WTC11 (cell line): ENCODE data around the gene EIF4ENIF1. TPM values are rescaled to one million over a fixed set of nuclear protein-coding genes. Genes with fewer than 3 reads are reported as not detected.
A peak's percentile ranks its signal among the peaks of the same experiment; 100 is the strongest.

Experiments
- ATAC-seq: fragments of 200-7000 bp; cut with Tn5 transposase; 2 replicates; pipeline ENCODE4 v1.10.0; 2021; ENCODE audit warnings: mild to moderate bottlenecking, moderate library complexity
- CTCF ChIA-PET: fragments of 300-600 bp; sonication (Branson Sonifier 250); formaldehyde crosslinking; loops from one replicate; lab custom pipeline; 2021; ENCODE audit warnings: antibody characterized with exemption; lab: Charles Lee
- POLR2A ChIA-PET: fragments of 350-600 bp; sonication (Branson Sonifier 250); formaldehyde crosslinking; loops from one replicate; lab custom pipeline; 2021; ENCODE audit warnings: antibody characterized with exemption; lab: Charles Lee
- DNase-seq: peaks from one replicate; pipeline ENCODE4 v3.0.0; 2021; ENCODE audit warnings: low spot score
- H3K27ac Mint-ChIP-seq: 2 replicates; pipeline ENCODE4 v1.8.0; 2021; ENCODE audit warnings: mixed read lengths
- H3K27me3 Mint-ChIP-seq: 2 replicates; pipeline ENCODE4 v1.8.0; 2021; ENCODE audit warnings: low read depth, mild to moderate bottlenecking, moderate library complexity, mixed read lengths
- H3K36me3 Mint-ChIP-seq: 2 replicates; pipeline ENCODE4 v1.8.0; 2021; ENCODE audit warnings: mixed read lengths
- H3K4me1 Mint-ChIP-seq: 2 replicates; pipeline ENCODE4 v1.8.0; 2022; ENCODE audit warnings: mixed read lengths
- H3K4me3 Mint-ChIP-seq: 2 replicates; pipeline ENCODE4 v1.8.0; 2021; ENCODE audit warnings: mild to moderate bottlenecking, moderate library complexity, mixed read lengths
- H3K9me3 Mint-ChIP-seq: 2 replicates; pipeline ENCODE4 v1.8.0; 2021; ENCODE audit warnings: mixed read lengths
- AR ChIP-seq: fragments of 250-450 bp; sonication (Bioruptor Pico); IDR thresholded peaks from 2 replicates; pipeline ENCODE4 v1.9.0; 2021; ENCODE audit warnings: mild to moderate bottlenecking
- ATF1 ChIP-seq: sonication (generic); formaldehyde crosslinking; IDR thresholded peaks from 2 replicates; pipeline ENCODE4 v1.8.1; 2023; ENCODE audit warnings: mild to moderate bottlenecking, moderate library complexity, missing genetic modification reagents
- CREM ChIP-seq: sonication (generic); formaldehyde crosslinking; IDR thresholded peaks from 2 replicates; pipeline ENCODE4 v1.8.1; 2022; ENCODE audit warnings: mild to moderate bottlenecking, missing genetic modification reagents, moderate library complexity
- EMX1 ChIP-seq: fragments of 250-450 bp; sonication (Bioruptor Pico); IDR thresholded peaks from 2 replicates; pipeline ENCODE4 v1.8.0; 2021; ENCODE audit warnings: mild to moderate bottlenecking
- FOXP1 ChIP-seq: sonication (generic); formaldehyde crosslinking; IDR thresholded peaks from 2 replicates; pipeline ENCODE4 v1.8.0; 2022; ENCODE audit warnings: missing genetic modification reagents, mild to moderate bottlenecking, moderate library complexity, borderline replicate concordance
- GABPB1 ChIP-seq: sonication (generic); formaldehyde crosslinking; IDR thresholded peaks from 2 replicates; pipeline ENCODE4 v1.8.1; 2023; ENCODE audit warnings: mild to moderate bottlenecking, missing genetic modification reagents
- GRHL2 ChIP-seq: fragments of 250-450 bp; sonication (Bioruptor Pico); IDR thresholded peaks from 2 replicates; pipeline ENCODE4 v1.8.0; 2022; ENCODE audit warnings: mild to moderate bottlenecking, moderate library complexity; ENCODE audit not compliant: insufficient replicate concordance, severe bottlenecking
- NFYB ChIP-seq: sonication (generic); formaldehyde crosslinking; conservative IDR thresholded peaks from 2 replicates; pipeline ENCODE4 v1.8.0; 2022; ENCODE audit warnings: low read depth, missing genetic modification reagents
- NR1H2 ChIP-seq: sonication (generic); formaldehyde crosslinking; IDR thresholded peaks from 2 replicates; pipeline ENCODE4 v1.9.0; 2021; ENCODE audit warnings: mild to moderate bottlenecking, moderate library complexity, missing genetic modification reagents
- NR2C2 ChIP-seq: sonication (generic); formaldehyde crosslinking; IDR thresholded peaks from 2 replicates; pipeline ENCODE4 v1.8.0; 2022; ENCODE audit warnings: mild to moderate bottlenecking, missing genetic modification reagents
- RELA ChIP-seq: sonication (generic); formaldehyde crosslinking; IDR thresholded peaks from 2 replicates; pipeline ENCODE4 v1.8.1; 2022; ENCODE audit warnings: missing genetic modification reagents, mild to moderate bottlenecking, borderline replicate concordance
- SP1 ChIP-seq: sonication (generic); formaldehyde crosslinking; conservative IDR thresholded peaks from 2 replicates; pipeline ENCODE4 v1.8.1; 2022; ENCODE audit warnings: missing genetic modification reagents
- TEAD1 ChIP-seq: sonication (generic); formaldehyde crosslinking; IDR thresholded peaks from 2 replicates; pipeline ENCODE4 v1.8.0; 2022; ENCODE audit warnings: mild to moderate bottlenecking, missing genetic modification reagents
- TP53 ChIP-seq: sonication (generic); formaldehyde crosslinking; IDR thresholded peaks from 2 replicates; pipeline ENCODE4 v1.8.1; 2023; ENCODE audit warnings: mild to moderate bottlenecking, missing genetic modification reagents
- ZBTB43 ChIP-seq: sonication (generic); formaldehyde crosslinking; IDR thresholded peaks from 2 replicates; pipeline ENCODE4 v1.8.1; 2023; ENCODE audit warnings: mild to moderate bottlenecking, missing genetic modification reagents
- ZMAT4 ChIP-seq: fragments of 250-450 bp; sonication (Bioruptor Pico); IDR thresholded peaks from 2 replicates; pipeline ENCODE4 v1.9.0; 2021; ENCODE audit warnings: mild to moderate bottlenecking
- ZNF232 ChIP-seq: sonication (generic); formaldehyde crosslinking; IDR thresholded peaks from 2 replicates; pipeline ENCODE4 v1.8.0; 2022; ENCODE audit warnings: mild to moderate bottlenecking, missing genetic modification reagents
- total RNA-seq: library from RNA; stranded (reverse); gene quantifications from 3 replicates; pipeline ENCODE4 v1.2.3, GENCODE V29; 2021
- TF ChIP-seq, protein P1 (sequence below): sonication (generic); formaldehyde crosslinking; IDR thresholded peaks from 2 replicates; pipeline ENCODE4 v1.8.0; 2022; ENCODE audit warnings: mild to moderate bottlenecking, missing genetic modification reagents
- TF ChIP-seq, protein P2 (sequence below): sonication (generic); formaldehyde crosslinking; IDR thresholded peaks from 2 replicates; pipeline ENCODE4 v1.8.0; 2022; ENCODE audit warnings: mild to moderate bottlenecking, missing genetic modification reagents
- TF ChIP-seq, protein P3 (sequence below): sonication (generic); formaldehyde crosslinking; IDR thresholded peaks from 2 replicates; pipeline ENCODE4 v1.8.0; 2022; ENCODE audit warnings: mild to moderate bottlenecking, missing genetic modification reagents
- TF ChIP-seq, protein P4 (sequence below): sonication (generic); formaldehyde crosslinking; IDR thresholded peaks from 2 replicates; pipeline ENCODE4 v1.8.1; 2023; ENCODE audit warnings: mild to moderate bottlenecking, missing genetic modification reagents, moderate library complexity
- TF ChIP-seq, protein P5 (sequence below): sonication (generic); formaldehyde crosslinking; IDR thresholded peaks from 2 replicates; pipeline ENCODE4 v1.8.1; 2022; ENCODE audit warnings: mild to moderate bottlenecking, moderate library complexity, missing genetic modification reagents
- TF ChIP-seq, protein P6 (sequence below): sonication (generic); formaldehyde crosslinking; IDR thresholded peaks from 2 replicates; pipeline ENCODE4 v1.8.0; 2023; ENCODE audit warnings: mild to moderate bottlenecking, missing genetic modification reagents

The EIF4ENIF1 gene
- total RNA-seq, 1 experiment from 2014 or later = 22.8 TPM

GRCh38 chr22:31399211-31400022 is 90.2 kb downstream of the EIF4ENIF1 start, which contains the start of gene DRG1 (continued):
- no peak for TF ChIP-seq AR
- TF ChIP-seq NR1H2 = no peak
- TF ChIP-seq, protein P1, sequence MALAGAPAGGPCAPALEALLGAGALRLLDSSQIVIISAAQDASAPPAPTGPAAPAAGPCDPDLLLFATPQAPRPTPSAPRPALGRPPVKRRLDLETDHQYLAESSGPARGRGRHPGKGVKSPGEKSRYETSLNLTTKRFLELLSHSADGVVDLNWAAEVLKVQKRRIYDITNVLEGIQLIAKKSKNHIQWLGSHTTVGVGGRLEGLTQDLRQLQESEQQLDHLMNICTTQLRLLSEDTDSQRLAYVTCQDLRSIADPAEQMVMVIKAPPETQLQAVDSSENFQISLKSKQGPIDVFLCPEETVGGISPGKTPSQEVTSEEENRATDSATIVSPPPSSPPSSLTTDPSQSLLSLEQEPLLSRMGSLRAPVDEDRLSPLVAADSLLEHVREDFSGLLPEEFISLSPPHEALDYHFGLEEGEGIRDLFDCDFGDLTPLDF (CRISPR knock-in tag) = no peak
- TF ChIP-seq SP1 (CRISPR knock-in tag) = peak; percentile 92
- TF ChIP-seq TEAD1 = peak; percentile 78
- no peak for TF ChIP-seq TP53 (CRISPR knock-in tag)
- TF ChIP-seq, protein P2, sequence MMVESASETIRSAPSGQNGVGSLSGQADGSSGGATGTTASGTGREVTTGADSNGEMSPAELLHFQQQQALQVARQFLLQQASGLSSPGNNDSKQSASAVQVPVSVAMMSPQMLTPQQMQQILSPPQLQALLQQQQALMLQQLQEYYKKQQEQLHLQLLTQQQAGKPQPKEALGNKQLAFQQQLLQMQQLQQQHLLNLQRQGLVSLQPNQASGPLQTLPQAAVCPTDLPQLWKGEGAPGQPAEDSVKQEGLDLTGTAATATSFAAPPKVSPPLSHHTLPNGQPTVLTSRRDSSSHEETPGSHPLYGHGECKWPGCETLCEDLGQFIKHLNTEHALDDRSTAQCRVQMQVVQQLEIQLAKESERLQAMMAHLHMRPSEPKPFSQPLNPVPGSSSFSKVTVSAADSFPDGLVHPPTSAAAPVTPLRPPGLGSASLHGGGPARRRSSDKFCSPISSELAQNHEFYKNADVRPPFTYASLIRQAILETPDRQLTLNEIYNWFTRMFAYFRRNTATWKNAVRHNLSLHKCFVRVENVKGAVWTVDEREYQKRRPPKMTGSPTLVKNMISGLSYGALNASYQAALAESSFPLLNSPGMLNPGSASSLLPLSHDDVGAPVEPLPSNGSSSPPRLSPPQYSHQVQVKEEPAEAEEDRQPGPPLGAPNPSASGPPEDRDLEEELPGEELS (CRISPR knock-in tag) = peak; percentile 33; the same call in 1 of the 2 replicates
- no peak for TF ChIP-seq NFYB (CRISPR knock-in tag)
- 0 out of 2 replicates have a peak, but pooled peaks have one; percentile 14 for TF ChIP-seq CREM
- peak; percentile 61; the same call in 1 of the 2 replicates for TF ChIP-seq NR2C2 (CRISPR knock-in tag)
- no peak for TF ChIP-seq ATF1 (CRISPR knock-in tag)
- no peak for TF ChIP-seq GRHL2 (CRISPR knock-in tag)
- TF ChIP-seq, protein P3, sequence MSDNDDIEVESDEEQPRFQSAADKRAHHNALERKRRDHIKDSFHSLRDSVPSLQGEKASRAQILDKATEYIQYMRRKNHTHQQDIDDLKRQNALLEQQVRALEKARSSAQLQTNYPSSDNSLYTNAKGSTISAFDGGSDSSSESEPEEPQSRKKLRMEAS (CRISPR knock-in tag) = peak; percentile 76
- TF ChIP-seq ZNF232 (CRISPR knock-in tag) = peak; percentile 37; the same call in 1 of the 2 replicates

- H3K9me3 Mint-ChIP-seq = peaks cover 6% of the 10 kb centered on the region
- ATAC-seq (no peak), DNase-seq (no peak)
- peaks cover 3% of the 10 kb centered on the region; the same call in 1 of the 2 replicates for H3K27me3 Mint-ChIP-seq
- no peak overlapping the region; the same call in 1 of the 2 replicates for H3K4me3 Mint-ChIP-seq
- H3K36me3 Mint-ChIP-seq = peaks cover 14% of the 10 kb centered on the region
- no peak overlapping the region for H3K27ac Mint-ChIP-seq
- peaks cover 11% of the 10 kb centered on the region for H3K4me1 Mint-ChIP-seq
- POLR2A ChIA-PET = interaction anchor here (0.7 kb wide), 1 partner anchor 53 kb away, joined by 3 read pairs; no protein-coding TSS in a partner anchor
- CTCF ChIA-PET = no interaction called here
- TF ChIP-seq ZMAT4 = no peak
- no peak for TF ChIP-seq EMX1
- TF ChIP-seq, protein P4, sequence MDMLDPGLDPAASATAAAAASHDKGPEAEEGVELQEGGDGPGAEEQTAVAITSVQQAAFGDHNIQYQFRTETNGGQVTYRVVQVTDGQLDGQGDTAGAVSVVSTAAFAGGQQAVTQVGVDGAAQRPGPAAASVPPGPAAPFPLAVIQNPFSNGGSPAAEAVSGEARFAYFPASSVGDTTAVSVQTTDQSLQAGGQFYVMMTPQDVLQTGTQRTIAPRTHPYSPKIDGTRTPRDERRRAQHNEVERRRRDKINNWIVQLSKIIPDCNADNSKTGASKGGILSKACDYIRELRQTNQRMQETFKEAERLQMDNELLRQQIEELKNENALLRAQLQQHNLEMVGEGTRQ (CRISPR knock-in tag) = no peak
- no peak for TF ChIP-seq RELA (CRISPR knock-in tag)
- TF ChIP-seq, protein P5, sequence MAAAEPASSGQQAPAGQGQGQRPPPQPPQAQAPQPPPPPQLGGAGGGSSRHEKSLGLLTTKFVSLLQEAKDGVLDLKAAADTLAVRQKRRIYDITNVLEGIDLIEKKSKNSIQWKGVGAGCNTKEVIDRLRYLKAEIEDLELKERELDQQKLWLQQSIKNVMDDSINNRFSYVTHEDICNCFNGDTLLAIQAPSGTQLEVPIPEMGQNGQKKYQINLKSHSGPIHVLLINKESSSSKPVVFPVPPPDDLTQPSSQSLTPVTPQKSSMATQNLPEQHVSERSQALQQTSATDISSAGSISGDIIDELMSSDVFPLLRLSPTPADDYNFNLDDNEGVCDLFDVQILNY (CRISPR knock-in tag) = no peak
- no peak for TF ChIP-seq FOXP1 (CRISPR knock-in tag)
- TF ChIP-seq ZBTB43 (CRISPR knock-in tag) = no peak
- TF ChIP-seq, protein P6, sequence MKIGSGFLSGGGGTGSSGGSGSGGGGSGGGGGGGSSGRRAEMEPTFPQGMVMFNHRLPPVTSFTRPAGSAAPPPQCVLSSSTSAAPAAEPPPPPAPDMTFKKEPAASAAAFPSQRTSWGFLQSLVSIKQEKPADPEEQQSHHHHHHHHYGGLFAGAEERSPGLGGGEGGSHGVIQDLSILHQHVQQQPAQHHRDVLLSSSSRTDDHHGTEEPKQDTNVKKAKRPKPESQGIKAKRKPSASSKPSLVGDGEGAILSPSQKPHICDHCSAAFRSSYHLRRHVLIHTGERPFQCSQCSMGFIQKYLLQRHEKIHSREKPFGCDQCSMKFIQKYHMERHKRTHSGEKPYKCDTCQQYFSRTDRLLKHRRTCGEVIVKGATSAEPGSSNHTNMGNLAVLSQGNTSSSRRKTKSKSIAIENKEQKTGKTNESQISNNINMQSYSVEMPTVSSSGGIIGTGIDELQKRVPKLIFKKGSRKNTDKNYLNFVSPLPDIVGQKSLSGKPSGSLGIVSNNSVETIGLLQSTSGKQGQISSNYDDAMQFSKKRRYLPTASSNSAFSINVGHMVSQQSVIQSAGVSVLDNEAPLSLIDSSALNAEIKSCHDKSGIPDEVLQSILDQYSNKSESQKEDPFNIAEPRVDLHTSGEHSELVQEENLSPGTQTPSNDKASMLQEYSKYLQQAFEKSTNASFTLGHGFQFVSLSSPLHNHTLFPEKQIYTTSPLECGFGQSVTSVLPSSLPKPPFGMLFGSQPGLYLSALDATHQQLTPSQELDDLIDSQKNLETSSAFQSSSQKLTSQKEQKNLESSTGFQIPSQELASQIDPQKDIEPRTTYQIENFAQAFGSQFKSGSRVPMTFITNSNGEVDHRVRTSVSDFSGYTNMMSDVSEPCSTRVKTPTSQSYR = no peak
- TF ChIP-seq GABPB1 (CRISPR knock-in tag) = no peak
These were observed 91.4 kb downstream of the EIF4ENIF1 start for GRCh38 chr22:31398231-31398630.
